ENCODE measurements around the gene CTAGE15.
"Not testable (repeated sequence)": the region's sequence is repeated elsewhere in the genome, so short reads cannot be mapped to it uniquely, and the experiment has no call there.

DNA sequence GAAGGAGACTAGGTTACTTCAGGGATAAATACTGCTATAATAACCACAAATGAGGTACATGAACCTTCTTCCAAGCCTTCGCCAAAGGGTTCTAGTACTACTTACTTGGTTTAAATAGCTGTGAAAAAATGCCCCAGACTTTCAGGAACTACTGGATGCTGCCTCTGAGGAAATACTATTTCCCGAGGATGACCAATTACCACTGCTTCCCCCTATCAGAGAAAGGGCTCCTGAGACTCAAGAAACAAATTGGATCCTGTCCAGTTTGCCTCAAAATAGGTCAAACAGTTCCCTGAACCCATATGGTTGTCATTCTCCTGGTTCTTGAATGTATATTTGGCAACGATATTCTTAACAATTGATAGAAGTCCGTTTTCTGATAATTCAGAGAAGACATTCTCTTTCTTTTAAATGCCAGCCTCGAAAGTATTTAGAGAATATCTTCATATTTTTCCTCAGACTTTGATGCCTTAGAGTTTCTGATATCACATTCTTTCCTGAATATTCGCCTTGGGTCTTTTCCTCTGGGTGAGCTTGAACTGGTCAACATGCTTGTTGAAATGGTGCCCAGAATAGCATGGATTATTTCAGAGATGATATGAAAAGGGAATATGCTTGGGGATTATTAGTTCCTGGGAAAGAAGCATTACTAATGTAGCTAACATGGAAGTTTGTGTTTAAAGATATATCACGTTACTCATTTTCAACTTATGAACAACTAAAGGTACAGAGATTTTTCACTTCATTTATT lies 28.1 kb upstream of the CTAGE15 start:
- TF ChIP-seq POLR2A (IDR thresholded peaks at IDR 0.05; ENCODE audit: low read depth, low read length); TAF1 (IDR thresholded peaks at IDR 0.05; ENCODE audit: low read depth, low read length); POLR2AphosphoS5 (IDR thresholded peaks at IDR 0.05; ENCODE audit: low read depth, low read length); PAX5 (IDR thresholded peaks at IDR 0.05; ENCODE audit: insufficient read depth, low read length, severe bottlenecking): not testable (repeated sequence)

All from GM12891 (cell line).